HEK293 (cell line): ENCODE data around the gene TLE4.
A peak's percentile ranks its signal among the peaks of the same experiment; 100 is the strongest.

Experiments used
- CTCF ChIA-PET: fragments of 350-600 bp; formaldehyde crosslinking; extraction: SDS; loops from one replicate; lab custom pipeline; 2021; ENCODE audit warnings: antibody characterized with exemption; lab: Yijun Ruan, JAX
- POLR2A ChIA-PET: fragments of 300-600 bp; formaldehyde crosslinking; extraction: SDS; loops from one replicate; lab custom pipeline; 2020; ENCODE audit warnings: antibody characterized with exemption, inconsistent platforms; lab: Yijun Ruan, JAX
- H3K27ac ChIP-seq: fragments of 200-500 bp; sonication (Bioruptor generic); 2 replicates; pipeline ENCODE4 v1.5.1; 2014; ENCODE audit warnings: low read depth, low read length, control low read depth, inconsistent platforms; ENCODE audit errors: extremely low read depth
- H3K36me3 ChIP-seq, 2 experiments: fragments of 200-500 bp in 1 of 2; sonication (Bioruptor generic) in 1 of 2; 1 replicate in 1 of 2; 2 replicates in 1 of 2; pipeline ENCODE4 v1.5.1; 2014 to 2017; ENCODE audit warnings: inconsistent platforms in 2 of 2, low read length in 2 of 2; ENCODE audit not compliant: control insufficient read depth in 2 of 2, insufficient read depth in 1 of 2
- H3K4me1 ChIP-seq: fragments of 200-500 bp; sonication (Bioruptor generic); 2 replicates; pipeline ENCODE4 v1.5.1; 2014; ENCODE audit warnings: mild to moderate bottlenecking, low read length, inconsistent platforms; ENCODE audit not compliant: control insufficient read depth, insufficient read depth
- H3K4me3 ChIP-seq: 2 replicates; pipeline ENCODE4 v1.5.1; 2011; ENCODE audit warnings: low read depth, mild to moderate bottlenecking, control low read depth, low read length, moderate library complexity
- H3K9me3 ChIP-seq: fragments of 200-500 bp; sonication (Bioruptor generic); 2 replicates; pipeline ENCODE4 v1.5.1; 2014; ENCODE audit warnings: low read depth, low read length, inconsistent platforms; ENCODE audit not compliant: control insufficient read depth, insufficient read depth
- AEBP2 ChIP-seq: fragments of 450-650 bp; formaldehyde crosslinking; IDR thresholded peaks from 2 replicates; pipeline ENCODE4 v1.5.1; 2016; ENCODE audit warnings: missing biosample characterization, missing genetic modification characterization, borderline replicate concordance
- EGR2 ChIP-seq: fragments of 450-650 bp; formaldehyde crosslinking; IDR thresholded peaks from 2 replicates; pipeline ENCODE4 v1.5.1; 2016; ENCODE audit warnings: low read depth, missing biosample characterization, missing genetic modification characterization
- FEZF1 ChIP-seq: fragments of 450-650 bp; formaldehyde crosslinking; IDR thresholded peaks from 2 replicates; pipeline ENCODE4 v1.5.1; 2016; ENCODE audit warnings: missing biosample characterization, missing genetic modification characterization
- MYNN ChIP-seq: fragments of 450-650 bp; formaldehyde crosslinking; IDR thresholded peaks from 2 replicates; pipeline ENCODE4 v1.5.1; 2016; ENCODE audit warnings: missing biosample characterization, missing genetic modification characterization, borderline replicate concordance
- PRDM10 ChIP-seq: fragments of 450-650 bp; formaldehyde crosslinking; IDR thresholded peaks from 2 replicates; pipeline ENCODE4 v1.5.1; 2016; ENCODE audit warnings: missing biosample characterization, missing genetic modification characterization
- PRDM6 ChIP-seq: fragments of 450-650 bp; formaldehyde crosslinking; IDR thresholded peaks from 2 replicates; pipeline ENCODE4 v1.5.1; 2017; ENCODE audit warnings: missing biosample characterization, missing genetic modification characterization
- ZBTB17 ChIP-seq: fragments of 450-650 bp; formaldehyde crosslinking; IDR thresholded peaks from 2 replicates; pipeline ENCODE4 v1.5.1; 2016; ENCODE audit warnings: missing biosample characterization, missing genetic modification characterization
- ZBTB44 ChIP-seq: fragments of 450-650 bp; IDR thresholded peaks from 2 replicates; pipeline ENCODE4 v1.5.1; 2018; ENCODE audit warnings: missing biosample characterization, mild to moderate bottlenecking, missing genetic modification characterization
- ZBTB48 ChIP-seq: fragments of 450-650 bp; formaldehyde crosslinking; IDR thresholded peaks from 2 replicates; pipeline ENCODE4 v1.5.1; 2016; ENCODE audit warnings: missing biosample characterization, missing genetic modification characterization
- ZFHX2 ChIP-seq: fragments of 450-650 bp; formaldehyde crosslinking; conservative IDR thresholded peaks from 2 replicates; pipeline ENCODE4 v1.5.1; 2016; ENCODE audit warnings: missing biosample characterization, missing genetic modification characterization
- ZNF221 ChIP-seq: fragments of 450-650 bp; formaldehyde crosslinking; IDR thresholded peaks from 2 replicates; pipeline ENCODE4 v1.5.1; 2017; ENCODE audit warnings: missing biosample characterization, missing genetic modification characterization, borderline replicate concordance
- ZNF362 ChIP-seq: fragments of 450-650 bp; formaldehyde crosslinking; IDR thresholded peaks from 2 replicates; pipeline ENCODE4 v1.5.1; 2016; ENCODE audit warnings: missing biosample characterization, missing genetic modification characterization
- ZNF530 ChIP-seq: fragments of 450-650 bp; formaldehyde crosslinking; IDR thresholded peaks from 2 replicates; pipeline ENCODE4 v1.5.1; 2016; ENCODE audit warnings: low read depth, missing biosample characterization, missing genetic modification characterization

Gene TLE4

GRCh38 chr9:79610791-79611614 is 39.2 kb downstream of the TLE4 start:
- 0 out of 2 replicates have a peak, but pooled peaks have one; percentile 9 for TF ChIP-seq PRDM6 (tag by site-specific recombination)
- TF ChIP-seq ZNF221: no peak
- TF ChIP-seq PRDM10: peak; percentile 55
- no peak for TF ChIP-seq MYNN
- peak; percentile 39 for TF ChIP-seq ZFHX2 (tag by site-specific recombination)
- 0 out of 2 replicates have a peak, but pooled peaks have one; percentile 27 for TF ChIP-seq EGR2 (tag by site-specific recombination)
- no peak for TF ChIP-seq ZBTB17 (tag by site-specific recombination)
- H3K9me3 ChIP-seq: no peaks in the 10 kb centered on the region
- no peak overlapping the region for H3K27ac ChIP-seq
- CTCF ChIA-PET: interaction anchor here (0.6 kb wide), 1 partner anchor 524 kb away, joined by 6 read pairs; no protein-coding TSS in a partner anchor
- H3K36me3 ChIP-seq: peaks cover 0 to 21% of the 10 kb centered on the region in 2 experiments; a peak in 1 of 3 replicates
- H3K4me1 ChIP-seq: no peaks in the 10 kb centered on the region
- H3K4me3 ChIP-seq: no peak overlapping the region
- POLR2A ChIA-PET: interaction anchor here (0.5 to 1.0 kb wide), 3 partner anchors 29 to 39 kb away, joined by 3 to 4 read pairs (median 3); partner anchors contain the start of gene TLE4

- ChIA-PET CTCF (no interaction called here), POLR2A (interaction anchor here (1.2 kb wide), 1 partner anchor 41 kb away, joined by 4 read pairs; the partner anchor contains the start of gene TLE4)
- TF ChIP-seq ZNF530 (tag by site-specific recombination) (no peak), ZNF362 (tag by site-specific recombination) (no peak), AEBP2 (tag by site-specific recombination) (no peak), ZBTB44 (tag by site-specific recombination) (no peak), FEZF1 (tag by site-specific recombination) (no peak), ZBTB48 (tag by site-specific recombination) (no peak)
- Histone ChIP-seq H3K9me3 (no peaks in the 10 kb centered on the region), H3K36me3 (peaks cover 0 to 29% of the 10 kb centered on the region in 2 experiments; a peak in 1 of 3 replicates), H3K4me3 (no peak overlapping the region), H3K4me1 (no peaks in the 10 kb centered on the region), H3K27ac (no peak overlapping the region)
These were observed 41.4 kb downstream of the TLE4 start for GRCh38 chr9:79613145-79613544.
